Transverse colon (tissue), 4 donors: ENCODE data around the gene MYBL2. TPM values are rescaled to one million over a fixed set of nuclear protein-coding genes. Genes with fewer than 3 reads are reported as not detected.

Source experiments
- DNase-seq: peaks from one replicate; pipeline ENCODE4 v3.0.0-alpha.2; 2019
- H3K27ac ChIP-seq, 4 donors: fragments of 200-600 bp; sonication (generic); 2 replicates each; pipeline ENCODE4 v1.5.1; 2016 to 2018; ENCODE audit warnings: inconsistent platforms in 4 of 4
- H3K27me3 ChIP-seq: fragments of 200-600 bp; sonication (generic); 2 replicates; pipeline ENCODE4 v1.5.1; 2017; ENCODE audit warnings: inconsistent platforms
- H3K36me3 ChIP-seq, 4 donors: fragments of 200-600 bp; sonication (generic); 2 replicates each; pipeline ENCODE4 v1.5.1; 2017 to 2019; ENCODE audit warnings: inconsistent platforms in 4 of 4
- H3K4me1 ChIP-seq, 4 donors: fragments of 200-600 bp; sonication (generic); 2 replicates each; pipeline ENCODE4 v1.5.1; 2017 to 2020; ENCODE audit warnings: inconsistent platforms in 4 of 4
- H3K4me3 ChIP-seq, 4 donors: fragments of 200-600 bp; sonication (generic); 1 replicate in 1 of 4; 2 replicates in 3 of 4; pipeline versions ENCODE4 v1.5.1 to v1.6.1; 2017 to 2019; ENCODE audit warnings: inconsistent platforms in 4 of 4
- H3K9me3 ChIP-seq, 2 donors: fragments of 200-600 bp; sonication (generic); 2 replicates each; pipeline ENCODE4 v1.5.1; 2017 to 2019; ENCODE audit warnings: inconsistent platforms in 2 of 2
- CTCF ChIP-seq, 5 experiments: fragments of 200-600 bp in 3 of 5; fragments of 450-650 bp in 2 of 5; sonication (generic) in 3 of 5; IDR thresholded peaks; 1 replicate in 2 of 5; 2 replicates in 3 of 5; pipeline ENCODE4 v1.5.1; 2016 to 2017; ENCODE audit warnings: antibody characterized with exemption in 5 of 5, inconsistent platforms in 3 of 5, mild to moderate bottlenecking in 2 of 5, moderate library complexity in 1 of 5
- EP300 ChIP-seq: sonication (generic); formaldehyde crosslinking; IDR thresholded peaks from one replicate; pipeline ENCODE4 v1.6.1; 2017; ENCODE audit warnings: antibody characterized with exemption, low read depth
- POLR2A ChIP-seq: fragments of 450-650 bp; IDR thresholded peaks from one replicate; pipeline ENCODE4 v1.6.1; 2016; ENCODE audit warnings: antibody characterized with exemption, mild to moderate bottlenecking, moderate library complexity
- POLR2AphosphoS5 ChIP-seq, 3 donors: sonication (generic); formaldehyde crosslinking; IDR thresholded peaks; one replicate each; pipeline ENCODE4 v1.6.1; 2016; ENCODE audit warnings: antibody characterized with exemption in 3 of 3
- WGBS, 2 donors: methylation state at CpG; one replicate each; pipeline ENCODE4 v1.1.5; 2018; ENCODE audit warnings: low coverage in 1 of 2; 5-methylcytosine and 5-hydroxymethylcytosine counted together
- in situ Hi-C, 4 donors: fragments of 200-750 bp; cut with MboI; loops; one replicate each; pipeline versions ENCODE4 v1.15.0 to v1.15.1; 2017; ENCODE audit warnings: low sequenced_read_pairs in 3 of 4, low pct_ligation_motif_present in 1 of 4, low pct_unique_long_range_greater_than_20kb in 1 of 4
- intact Hi-C: fragments of 100-400 bp; cut with DNase I; formaldehyde crosslinking; loops from one replicate; pipeline ENCODE4 v1.15.1; 2023; ENCODE audit warnings: low total_unique reads
- total RNA-seq, 4 donors: library from RNA; depleted of rRNA; stranded (reverse); fragments of >200 nt; gene quantifications; one replicate each; pipeline ENCODE4 v1.1.0, GENCODE V29; 2016

The MYBL2 gene
- total RNA-seq, 4 donors from 2014 or later, result 1.1 to 134 (median 2.2) TPM

- no peaks in the 10 kb centered on the region for H3K36me3 ChIP-seq
- in situ Hi-C loops, result no loop called here
- intact Hi-C loops, result no loop called here
- H3K4me3 ChIP-seq, result no peak overlapping the region
- peaks cover 0 to 10% (median 6%) of the 10 kb centered on the region in 4 donors for H3K4me1 ChIP-seq
- TF ChIP-seq POLR2AphosphoS5 (IDR thresholded peaks at IDR 0.05) (no peak), POLR2A (no peak), EP300 (no peak), CTCF (IDR thresholded peaks at IDR 0.05) (no peak)
- H3K27me3 ChIP-seq, result no peaks in the 10 kb centered on the region
- H3K9me3 ChIP-seq, result no peaks in the 10 kb centered on the region
- H3K27ac ChIP-seq, result no peak overlapping the region
- no peak for DNase-seq
- WGBS, 2 donors, result 90 to 92% methylated on average over 5 to 10 of the region's 10 CpGs
Observed at GRCh38 chr20:43726333-43726732, 59.4 kb downstream of the MYBL2 start.

- intact Hi-C loops, result no loop called here
- 89 to 100% methylated on average over 3 to 11 of the region's 11 CpGs for WGBS, 2 donors
- Histone ChIP-seq H3K4me1 (peaks cover 0 to 9% (median 6%) of the 10 kb centered on the region in 4 donors), H3K27me3 (no peaks in the 10 kb centered on the region), H3K36me3 (no peaks in the 10 kb centered on the region), H3K9me3 (no peaks in the 10 kb centered on the region), H3K4me3 (no peak within 1 kb of the TSS), H3K27ac (peak within 1 kb of the TSS in 1 of 4 donors; percentile 42)
- in situ Hi-C loops, result no loop called here
- TF ChIP-seq EP300 (no peak), CTCF (IDR thresholded peaks at IDR 0.05) (no peak), POLR2AphosphoS5 (IDR thresholded peaks at IDR 0.05) (no peak), POLR2A (no peak)
- no peak for DNase-seq
Observed at GRCh38 chr20:43726811-43727338, 60.0 kb downstream of the MYBL2 start, which contains the start of gene GTSF1L. Gene GTSF1L, minus strand, starts transcription at chr20:43727002. Its CDS starts 308 bp downstream, at chr20:43726694.

GRCh38 chr20:43727980-43728590 lies 61.2 kb downstream of the MYBL2 start:
- intact Hi-C loops (no loop called here), in situ Hi-C loops (no loop called here)
- Histone ChIP-seq H3K4me3 (no peak overlapping the region), H3K27me3 (no peaks in the 10 kb centered on the region), H3K36me3 (no peaks in the 10 kb centered on the region), H3K27ac (no peak overlapping the region), H3K9me3 (no peaks in the 10 kb centered on the region), H3K4me1 (peaks cover 0 to 9% (median 6%) of the 10 kb centered on the region in 4 donors)
- TF ChIP-seq EP300, result no peak
- no peak for TF ChIP-seq CTCF (IDR thresholded peaks at IDR 0.05)
- TF ChIP-seq POLR2A, result no peak
- no peak for TF ChIP-seq POLR2AphosphoS5 (IDR thresholded peaks at IDR 0.05)
- WGBS, 2 donors, result 76 to 85% methylated on average over 1 of the region's 1 CpG
- peak; percentile 30 for DNase-seq

GRCh38 chr20:43728686-43729255 lies 61.9 kb downstream of the MYBL2 start:
- intact Hi-C loops, result no loop called here
- DNase-seq, result no peak
- peaks cover 0 to 9% (median 6%) of the 10 kb centered on the region in 4 donors for H3K4me1 ChIP-seq
- H3K27ac ChIP-seq, result no peak overlapping the region
- no peaks in the 10 kb centered on the region for H3K27me3 ChIP-seq
- no peak overlapping the region for H3K4me3 ChIP-seq
- H3K36me3 ChIP-seq, result no peaks in the 10 kb centered on the region
- H3K9me3 ChIP-seq, result no peaks in the 10 kb centered on the region
- WGBS, 2 donors, result 81 to 91% methylated on average over 7 of the region's 7 CpGs
- in situ Hi-C loops, result no loop called here
- TF ChIP-seq POLR2AphosphoS5 (IDR thresholded peaks at IDR 0.05), result no peak
- no peak for TF ChIP-seq EP300
- TF ChIP-seq CTCF (IDR thresholded peaks at IDR 0.05), result no peak
- TF ChIP-seq POLR2A, result no peak
